Esophagus squamous epithelium (tissue), 4 donors: ENCODE measurements around the gene C8A. TPM values are rescaled to one million over a fixed set of nuclear protein-coding genes. Genes with fewer than 3 reads are reported as not detected.

Experiments
- total RNA-seq, 4 donors: library from RNA; depleted of rRNA; stranded (reverse); fragments of >200 nt; gene quantifications; one replicate each; pipeline ENCODE4 v1.1.0, GENCODE V29; 2016

The C8A gene
- total RNA-seq, 4 donors from 2014 or later = not detected

Other genes with a start within 250 kb of the C8A start
- 1 to 10 TPM; 1.1 to 9.0 (median 3.4) TPM for gene PRKAA2, start 209.5 kb upstream of the C8A start, total RNA-seq
- gene FYB2, start 35.4 kb upstream of the C8A start, total RNA-seq = under 1 TPM in 1 of 4 donors, not detected in 3; under 0.01 TPM
- under 1 TPM in 1 of 4 donors, not detected in 3; 0.30 TPM for gene C8B, start 111.2 kb downstream of the C8A start, total RNA-seq